Large intestine (tissue), 12 donors: Measurements from ENCODE around the gene CBFB. TPM values are rescaled to one million over a fixed set of nuclear protein-coding genes. Genes with fewer than 3 reads are reported as not detected.
A peak's percentile ranks its signal among the peaks of the same experiment; 100 is the strongest.
"Not testable (repeated sequence)": the region's sequence is repeated elsewhere in the genome, so short reads cannot be mapped to it uniquely, and the experiment has no call there.

ENCODE experiments used
- DNase-seq, 2 donors: peaks; one replicate each; pipeline versions ENCODE4 v3.0.0 to v3.0.0-alpha.2; 2013
- H3K27ac ChIP-seq: one replicate; pipeline ENCODE4 v1.5.1; 2013; ENCODE audit warnings: low read length
- H3K27me3 ChIP-seq: 2 replicates; pipeline ENCODE4 v1.6.1; 2013; ENCODE audit warnings: low read length; ENCODE audit not compliant: control insufficient read depth, insufficient read depth
- H3K36me3 ChIP-seq: 2 replicates; pipeline ENCODE4 v1.6.1; 2013; ENCODE audit warnings: low read length; ENCODE audit not compliant: control insufficient read depth, insufficient read depth
- H3K4me1 ChIP-seq: one replicate; pipeline ENCODE4 v1.6.1; 2013; ENCODE audit warnings: low read length; ENCODE audit not compliant: control insufficient read depth, insufficient read depth
- H3K4me3 ChIP-seq: one replicate; pipeline ENCODE4 v1.5.1; 2013; ENCODE audit warnings: low read length
- H3K9me3 ChIP-seq: one replicate; pipeline ENCODE4 v1.6.1; 2013; ENCODE audit warnings: mild to moderate bottlenecking, low read depth, low read length, moderate library complexity; ENCODE audit not compliant: control insufficient read depth
- WGBS: methylation state at CpG from one replicate; pipeline ENCODE4 v1.1.5; 2013; ENCODE audit warnings: low lambda C conversion rate; ENCODE audit not compliant: insufficient coverage; 5-methylcytosine and 5-hydroxymethylcytosine counted together
- long read RNA-seq, 11 donors: transcript quantifications; one replicate each; lab custom pipeline, GENCODE V29; 2026
- polyA plus RNA-seq: library from polyadenylated mRNA; unstranded; fragments of 120-200 nt; gene quantifications from one replicate; pipeline ENCODE4 v1.2.1, GENCODE V29; 2013

The CBFB gene
- 25.1 TPM for polyA plus RNA-seq
- long read RNA-seq, donor 1, partial matches to known transcripts, result 0 of 3 reads
- long read RNA-seq, donor 1, other reads (novel, unspliced or antisense), result 0 of 3 reads
- long read RNA-seq, donor 2, partial matches to known transcripts, result 0 of 3 reads
- long read RNA-seq, donor 2, other reads (novel, unspliced or antisense), result 0 of 3 reads
- long read RNA-seq, donor 3, result 0 reads
- long read RNA-seq, donor 4, result 0 reads
- long read RNA-seq, donor 5, partial matches to known transcripts, result 20 of 26 reads
- long read RNA-seq, donor 5, other reads (novel, unspliced or antisense), result 0 of 26 reads
- long read RNA-seq, donor 6, partial matches to known transcripts, result 0 of 7 reads
- long read RNA-seq, donor 6, other reads (novel, unspliced or antisense), result 0 of 7 reads
- long read RNA-seq, donor 7, partial matches to known transcripts, result 5 of 10 reads
- long read RNA-seq, donor 7, other reads (novel, unspliced or antisense), result 0 of 10 reads
- long read RNA-seq, donor 8, partial matches to known transcripts, result 6 of 12 reads
- long read RNA-seq, donor 8, other reads (novel, unspliced or antisense), result 0 of 12 reads
- long read RNA-seq, donor 9, partial matches to known transcripts, result 0 of 2 reads
- long read RNA-seq, donor 9, other reads (novel, unspliced or antisense), result 0 of 2 reads
- long read RNA-seq, donor 10, transcript CBFB-201 (6 exons, 3,136 nt), result major isoform, 5 of 7 reads
- long read RNA-seq, donor 10, partial matches to known transcripts, result 0 of 7 reads
- long read RNA-seq, donor 10, other reads (novel, unspliced or antisense), result 0 of 7 reads
- long read RNA-seq, donor 11, transcript CBFB-201 (6 exons, 3,136 nt), result major isoform, 5 of 6 reads
- long read RNA-seq, donor 11, partial matches to known transcripts, result 0 of 6 reads
- long read RNA-seq, donor 11, other reads (novel, unspliced or antisense), result 0 of 6 reads

- peaks cover 9% of the 10 kb centered on the region for H3K4me1 ChIP-seq
- peak within 1 kb of the TSS; percentile 97 for H3K27ac ChIP-seq
- no peaks in the 10 kb centered on the region for H3K9me3 ChIP-seq
- no CpG with 5 or more reads among the region's 69 CpGs for WGBS
- peaks cover 2% of the 10 kb centered on the region for H3K36me3 ChIP-seq
- no peaks in the 10 kb centered on the region for H3K27me3 ChIP-seq
- peak within 1 kb of the TSS; percentile 87 for H3K4me3 ChIP-seq
- DNase-seq, result peak; percentile 94 to 95
Measured at GRCh38 chr16:67028696-67029253, at the start of gene CBFB. CBFB (plus strand) TSS chr16:67029149; CDS start chr16:67029408, 259 bp downstream.

GRCh38 chr16:66983033-66983432, 45.9 kb upstream of the CBFB start:
- no peak overlapping the region for H3K4me3 ChIP-seq

GRCh38 chr16:66984892-66985311, 44.0 kb upstream of the CBFB start:
- WGBS, result no CpG with 5 or more reads among the region's 4 CpGs
- H3K9me3 ChIP-seq, result no peaks in the 10 kb centered on the region
- no peaks in the 10 kb centered on the region for H3K36me3 ChIP-seq
- no peak overlapping the region for H3K4me3 ChIP-seq
- no peak overlapping the region for H3K27ac ChIP-seq
- DNase-seq, result no peak
- H3K27me3 ChIP-seq, result no peaks in the 10 kb centered on the region
- H3K4me1 ChIP-seq, result peaks cover 3% of the 10 kb centered on the region

More at GRCh38 chr16:66983033-66983432, 45.9 kb upstream of the CBFB start:
- H3K4me1 ChIP-seq, result peaks cover under 1% of the 10 kb centered on the region
- H3K27me3 ChIP-seq, result no peaks in the 10 kb centered on the region
- H3K9me3 ChIP-seq, result no peaks in the 10 kb centered on the region
- WGBS, result 100% methylated on average over 2 of the region's 9 CpGs
- no peaks in the 10 kb centered on the region for H3K36me3 ChIP-seq
- DNase-seq, result no peak
- no peak overlapping the region for H3K27ac ChIP-seq

GRCh38 chr16:66986559-66986958, 42.4 kb upstream of the CBFB start:
- Histone ChIP-seq H3K27me3 (no peaks in the 10 kb centered on the region), H3K9me3 (no peaks in the 10 kb centered on the region), H3K36me3 (no peaks in the 10 kb centered on the region), H3K4me3 (no peak overlapping the region), H3K27ac (no peak overlapping the region), H3K4me1 (peaks cover 3% of the 10 kb centered on the region)
- DNase-seq, result no peak
- WGBS, result 86% methylated on average over 1 of the region's 6 CpGs

- DNase-seq, result peak; percentile 50 to 52
- H3K27ac ChIP-seq, result no peak within 1 kb of the TSS
- H3K9me3 ChIP-seq, result no peaks in the 10 kb centered on the region
- no peaks in the 10 kb centered on the region for H3K27me3 ChIP-seq
- H3K4me1 ChIP-seq, result peaks cover 3% of the 10 kb centered on the region
- no peaks in the 10 kb centered on the region for H3K36me3 ChIP-seq
- WGBS, result no CpG with 5 or more reads among the region's 11 CpGs
- no peak within 1 kb of the TSS for H3K4me3 ChIP-seq
Measured at GRCh38 chr16:66988197-66988788, 40.7 kb upstream of the CBFB start, which contains the start of gene CES4A. CES4A (plus strand) TSS chr16:66988589; CDS start chr16:66988773, 184 bp downstream.

- Histone ChIP-seq H3K4me3 (no peak overlapping the region), H3K27me3 (no peaks in the 10 kb centered on the region), H3K27ac (no peak overlapping the region), H3K4me1 (peaks cover 4% of the 10 kb centered on the region), H3K9me3 (no peaks in the 10 kb centered on the region), H3K36me3 (no peaks in the 10 kb centered on the region)
- WGBS, result 80% methylated on average over 1 of the region's 2 CpGs
- DNase-seq, result no peak
Measured at GRCh38 chr16:66991545-66992077, 37.3 kb upstream of the CBFB start.

GRCh38 chr16:66993558-66993957, 35.4 kb upstream of the CBFB start:
- not testable (repeated sequence) for H3K4me1 ChIP-seq, H3K27me3 ChIP-seq, H3K27ac ChIP-seq, DNase-seq, H3K36me3 ChIP-seq, H3K4me3 ChIP-seq, H3K9me3 ChIP-seq
- no CpG with 5 or more reads among the region's 12 CpGs for WGBS

GRCh38 chr16:66996324-66996982, 32.5 kb upstream of the CBFB start:
- Histone ChIP-seq H3K4me3 (no peak overlapping the region), H3K27ac (no peak overlapping the region), H3K27me3 (no peaks in the 10 kb centered on the region), H3K36me3 (no peaks in the 10 kb centered on the region), H3K4me1 (peaks cover 10% of the 10 kb centered on the region), H3K9me3 (peaks cover 3% of the 10 kb centered on the region)
- 34% methylated on average over 3 of the region's 6 CpGs for WGBS
- DNase-seq, result peak; percentile 37 to 74

- Histone ChIP-seq H3K27ac (no peak overlapping the region), H3K9me3 (peaks cover 3% of the 10 kb centered on the region), H3K27me3 (peaks cover 3% of the 10 kb centered on the region), H3K4me3 (no peak overlapping the region), H3K36me3 (no peaks in the 10 kb centered on the region), H3K4me1 (peaks cover 11% of the 10 kb centered on the region)
- no peak for DNase-seq
- no CpG with 5 or more reads among the region's 3 CpGs for WGBS
Measured at GRCh38 chr16:66996983-66997358, 32.0 kb upstream of the CBFB start.
